NCI-H146 (cell line): ENCODE measurements around the gene WDR41.
"Not testable (repeated sequence)": the region's sequence is repeated elsewhere in the genome, so short reads cannot be mapped to it uniquely, and the experiment has no call there.

Experiments used
- DNase-seq: peaks from one replicate; lab custom pipeline; 2025; lab: John Stamatoyannopoulos, UW

WDR41 gene

DNA sequence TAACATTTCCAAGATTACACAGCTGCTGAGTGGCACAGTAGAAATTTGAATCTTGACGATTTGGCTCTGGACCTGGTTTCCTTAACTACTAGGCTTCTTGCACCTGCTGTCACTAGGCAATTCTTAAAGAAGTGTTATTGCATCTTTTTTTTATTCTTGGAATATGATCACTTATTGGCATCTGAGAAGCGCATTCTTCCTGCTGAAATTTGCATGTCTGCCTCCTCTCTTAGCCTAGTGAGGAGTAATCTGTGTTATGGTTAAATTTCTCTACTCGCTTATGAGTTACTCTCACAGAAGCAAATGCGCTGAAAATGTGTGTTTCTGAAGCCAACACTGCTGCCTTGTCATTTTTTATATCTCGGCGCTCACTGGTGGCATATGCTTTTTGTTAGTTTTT, 89.3 kb downstream of the WDR41 start:
- DNase-seq: no peak

- DNase-seq: no peak
Measured at GRCh38 chr5:77400645-77401044, 91.5 kb downstream of the WDR41 start.

DNA sequence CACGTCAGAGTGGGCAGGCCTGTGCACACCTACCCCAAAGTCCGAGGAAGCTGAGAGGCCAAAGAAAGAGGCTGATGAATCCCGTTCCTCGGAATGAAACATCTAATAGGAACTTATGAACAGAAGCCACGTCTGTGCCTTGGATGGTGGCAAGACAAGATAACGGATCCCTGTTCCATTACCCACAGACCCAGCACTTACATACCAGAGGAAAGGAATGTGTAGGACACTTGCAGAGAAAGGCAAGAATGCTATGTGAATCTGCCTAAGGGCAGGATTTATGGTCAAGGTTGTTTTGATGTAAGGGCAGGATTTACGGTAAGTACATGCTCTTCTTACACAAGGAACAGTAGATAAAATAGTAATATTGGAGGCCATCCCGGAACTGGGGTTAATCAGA, 93.2 kb downstream of the WDR41 start:
- DNase-seq: no peak

DNA sequence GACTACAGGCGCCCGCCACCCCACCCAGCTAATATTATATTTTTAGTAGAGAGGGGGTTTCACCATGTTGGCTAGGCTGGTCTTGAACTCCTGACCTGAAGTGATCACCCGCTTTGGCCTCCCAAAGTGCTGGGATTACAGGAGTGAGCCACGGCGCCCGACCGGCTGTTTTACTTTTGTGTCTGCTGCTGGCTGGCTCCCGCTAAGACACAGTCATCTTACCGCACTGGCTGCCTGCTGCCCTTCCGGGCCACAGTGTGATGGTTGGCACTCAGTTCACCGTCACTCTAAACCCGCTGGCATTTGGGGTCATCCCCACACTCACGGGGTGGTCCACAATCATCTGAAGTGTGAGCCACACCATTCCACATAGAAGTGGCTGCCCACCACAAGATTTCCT, 93.7 kb downstream of the WDR41 start:
- no peak for DNase-seq

DNA sequence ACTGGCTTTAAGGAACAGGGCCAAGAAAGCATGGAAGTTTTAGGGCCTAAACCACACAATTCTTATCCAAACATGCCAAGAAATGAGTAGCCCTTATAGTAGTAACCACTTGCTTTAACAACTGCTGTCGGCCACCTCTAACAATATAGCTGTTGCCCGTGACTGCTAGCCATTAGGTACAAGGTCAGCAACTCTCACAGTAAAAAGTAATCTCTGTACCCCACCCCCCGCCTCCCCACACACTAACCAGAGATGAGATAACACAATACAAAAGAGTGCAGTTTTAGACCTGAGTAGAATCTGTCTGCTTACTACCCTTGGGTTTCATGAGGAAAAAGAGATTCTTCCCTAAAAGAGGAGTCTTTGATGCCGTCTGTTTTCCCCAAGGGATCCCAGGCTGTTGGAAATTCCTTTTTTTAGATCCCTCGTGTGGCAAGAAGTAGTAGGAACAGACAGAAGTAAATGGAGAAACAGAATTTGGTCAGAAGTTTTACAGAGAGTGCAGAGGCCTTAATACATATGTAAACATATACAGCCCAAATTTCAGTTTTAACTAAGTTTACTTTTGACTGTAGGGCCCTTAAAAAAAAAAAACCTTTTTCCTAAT, 94.3 kb downstream of the WDR41 start:
- no peak for DNase-seq

DNA sequence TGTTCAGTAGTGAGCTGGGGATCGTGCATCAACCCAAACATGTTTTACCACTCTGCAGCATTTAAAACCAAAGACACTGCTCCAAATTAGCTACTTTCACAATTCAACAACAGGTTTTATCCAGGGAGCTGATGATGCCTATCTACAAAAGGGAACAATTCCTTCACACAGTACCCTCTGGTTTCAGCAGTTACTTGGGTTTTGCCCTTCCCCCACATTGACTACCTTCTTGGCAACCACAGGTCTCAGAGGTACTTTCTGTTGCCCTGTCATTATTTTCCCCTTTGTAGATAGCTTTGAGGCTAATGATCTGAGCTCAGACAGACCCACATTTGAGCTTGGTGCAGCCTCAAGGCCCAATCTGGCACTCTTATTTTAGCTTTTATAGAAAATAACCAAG, 96.1 kb downstream of the WDR41 start:
- no peak for DNase-seq

DNA sequence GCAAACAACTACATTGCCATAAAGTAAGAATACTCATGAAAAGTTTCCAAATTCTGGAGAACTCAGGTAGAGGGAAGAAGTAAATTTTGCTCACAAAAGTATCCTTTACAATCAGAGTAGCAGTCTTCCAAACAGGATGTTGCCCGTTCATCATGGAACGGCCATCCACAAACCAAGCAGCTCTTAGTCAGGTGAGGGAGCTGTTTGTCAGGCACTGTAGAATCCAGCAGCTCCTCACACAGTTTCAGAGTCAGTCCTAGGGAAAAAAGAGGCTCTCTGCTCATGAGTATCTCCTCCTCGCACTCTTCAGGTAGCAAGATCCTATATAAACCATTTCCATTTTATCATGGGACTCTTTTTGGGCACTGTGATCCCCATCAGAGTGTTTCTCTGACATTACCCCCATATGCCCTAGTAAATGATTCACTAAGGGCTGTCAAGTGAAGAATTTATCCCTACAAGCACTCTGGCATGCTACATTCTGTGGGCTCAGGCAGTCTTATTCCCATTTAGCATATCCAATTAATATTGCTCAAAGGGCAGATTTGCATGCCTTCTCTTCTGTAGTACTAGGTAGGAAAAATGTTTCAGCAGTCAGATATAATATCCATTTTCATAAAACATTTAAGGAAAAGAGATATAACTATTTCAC, 97.9 kb downstream of the WDR41 start:
- DNase-seq: no peak

DNA sequence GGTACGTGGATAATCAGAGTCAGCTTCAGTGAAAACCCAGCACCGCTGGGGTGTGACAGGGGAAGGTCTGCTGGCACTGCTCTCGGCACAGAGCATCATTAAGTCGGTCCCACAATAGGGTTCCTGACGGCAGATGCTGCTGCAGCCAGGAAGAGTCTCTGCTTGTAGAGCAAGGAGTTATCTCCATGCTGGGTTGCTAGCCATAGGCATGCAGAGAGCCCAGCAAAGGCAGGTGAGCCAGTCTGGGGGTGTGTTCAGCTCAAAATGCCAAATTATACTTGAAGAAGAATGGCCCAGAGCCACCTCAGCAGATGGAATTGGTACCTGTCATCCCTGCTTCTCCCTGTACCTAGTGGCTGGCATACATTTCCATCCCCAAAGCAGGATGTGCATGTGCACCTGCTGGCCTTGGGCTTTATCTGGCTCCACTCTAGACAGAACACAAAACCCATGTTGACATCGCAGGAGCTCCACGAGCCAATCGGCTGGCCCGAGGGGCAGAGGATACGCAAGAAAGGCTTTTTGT, 100.8 kb downstream of the WDR41 start:
- no peak for DNase-seq

GRCh38 chr5:77390795-77391194, 101.3 kb downstream of the WDR41 start:
- no peak for DNase-seq

DNA sequence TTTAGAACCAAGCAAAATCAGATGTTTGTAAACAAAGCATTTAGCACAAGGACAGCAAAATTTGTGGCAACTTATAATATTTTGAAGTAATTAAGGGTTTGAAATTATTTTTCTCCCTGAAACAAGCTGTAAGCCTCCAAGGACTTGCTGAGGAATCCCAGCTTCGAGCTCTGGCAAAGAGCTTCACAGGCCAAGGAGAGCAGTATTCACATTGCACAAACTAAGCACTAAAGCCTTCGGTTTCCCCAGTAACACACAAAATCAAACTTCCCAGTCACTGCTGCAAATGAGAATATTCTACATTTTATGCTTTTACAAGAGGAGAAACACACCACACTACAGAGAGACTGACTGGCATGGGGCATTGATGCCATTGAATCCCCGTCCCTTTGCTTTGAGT, 101.9 kb downstream of the WDR41 start:
- no peak for DNase-seq

DNA sequence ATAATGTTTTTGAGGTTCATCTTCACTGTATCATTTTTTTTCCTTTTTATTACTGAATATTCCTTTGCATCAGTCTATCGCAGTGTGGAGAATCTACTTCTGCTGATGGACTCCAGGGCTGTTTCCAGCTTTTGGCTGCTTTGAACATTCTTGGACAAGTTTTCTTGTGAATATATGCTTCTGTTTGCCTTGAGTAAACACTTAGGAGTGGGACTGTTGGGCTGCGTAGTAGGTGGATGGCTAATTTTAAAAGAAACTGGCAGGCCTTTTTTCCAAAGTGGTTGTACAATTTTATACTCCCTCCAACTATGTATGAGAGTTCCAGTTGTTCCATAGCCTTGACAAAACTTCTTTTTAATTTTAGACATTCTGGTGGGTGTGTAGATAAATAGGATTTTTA, 102.4 kb downstream of the WDR41 start:
- no peak for DNase-seq

GRCh38 chr5:77386340-77386739, 105.8 kb downstream of the WDR41 start:
- not testable (repeated sequence) for DNase-seq

GRCh38 chr5:77383336-77383735, 108.8 kb downstream of the WDR41 start:
- DNase-seq: not testable (repeated sequence)
